GM18520 (cell line): ENCODE results near the gene SLC29A4.

Source experiments
- ATAC-seq: cut with Tn5 transposase; IDR thresholded peaks from one replicate; pipeline ENCODE4 v1.9.1; 2021; ENCODE audit not compliant: unreplicated experiment

SLC29A4 gene

DNA sequence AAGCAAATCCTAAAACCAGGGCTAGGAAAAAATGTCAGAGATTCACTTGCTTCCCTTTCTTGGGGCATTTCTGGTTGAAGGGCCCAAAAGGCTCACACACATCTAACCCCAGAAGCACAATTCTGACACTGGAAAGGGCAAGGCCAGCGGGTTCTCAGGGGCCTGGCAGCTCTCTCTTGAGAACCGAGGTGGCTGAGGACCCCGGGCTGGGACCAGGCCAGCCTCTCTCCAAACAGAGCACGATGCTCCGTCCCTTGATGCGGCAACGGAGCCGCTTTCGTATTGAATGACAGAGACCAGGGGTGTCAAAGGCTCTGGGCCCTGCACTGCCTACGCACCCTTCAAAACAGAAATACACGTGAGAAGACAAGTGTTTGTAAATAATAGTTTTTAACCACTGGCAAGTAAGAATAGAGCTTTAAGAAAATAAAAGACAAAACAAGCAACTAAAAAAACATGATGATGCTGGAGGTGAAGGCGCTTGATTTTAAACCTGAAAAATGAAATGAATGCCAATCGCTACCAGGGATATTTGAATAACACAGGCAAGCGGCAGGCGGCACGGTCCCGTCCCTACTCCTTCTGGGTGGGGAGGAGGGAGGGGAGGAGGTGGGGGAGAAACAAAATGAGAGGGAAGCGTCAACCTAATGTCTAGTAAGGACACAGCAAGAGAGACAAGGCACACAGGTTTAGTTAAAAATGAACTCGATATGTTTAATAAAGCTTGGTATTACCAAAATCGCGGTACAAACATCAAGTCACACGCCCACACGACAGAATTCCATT, 68.0 kb downstream of the SLC29A4 start:
- no peak for ATAC-seq

DNA sequence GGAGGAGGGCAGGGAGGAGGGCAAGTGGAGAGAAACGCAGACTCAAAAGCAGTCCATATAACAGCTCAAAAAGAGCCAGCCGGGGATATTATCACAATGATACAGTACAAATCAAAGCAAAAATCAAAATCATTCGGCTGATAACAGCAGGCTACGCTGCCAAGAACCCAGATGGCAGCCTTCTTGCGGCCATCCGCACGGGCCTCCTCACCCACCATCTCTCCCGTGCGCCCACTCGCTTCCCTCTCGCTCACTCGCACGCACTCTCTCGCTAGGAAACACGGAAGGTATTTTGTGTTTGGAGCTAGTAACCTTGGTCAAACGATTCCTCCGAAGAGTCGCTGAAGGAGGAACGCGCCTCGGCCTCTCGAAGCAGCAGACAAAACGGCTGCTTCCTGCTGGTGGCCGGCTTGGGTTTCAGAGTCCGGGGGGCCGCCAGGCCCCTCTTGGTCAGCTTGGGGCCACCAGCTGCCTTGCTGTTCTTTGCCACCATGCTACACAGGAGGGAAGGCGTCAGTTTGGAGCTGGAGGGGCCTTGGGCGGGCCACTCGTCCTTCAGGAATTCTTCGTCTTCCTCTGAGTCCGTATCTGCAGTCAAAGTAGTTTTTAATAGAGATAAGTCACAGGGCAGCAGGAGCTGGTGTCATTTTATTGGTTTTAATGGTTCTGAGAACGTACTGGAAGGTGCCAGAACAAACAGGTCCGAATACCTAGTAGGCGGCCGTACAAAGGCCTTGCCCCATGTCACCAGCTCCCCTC, 68.9 kb downstream of the SLC29A4 start:
- ATAC-seq, result no peak

DNA sequence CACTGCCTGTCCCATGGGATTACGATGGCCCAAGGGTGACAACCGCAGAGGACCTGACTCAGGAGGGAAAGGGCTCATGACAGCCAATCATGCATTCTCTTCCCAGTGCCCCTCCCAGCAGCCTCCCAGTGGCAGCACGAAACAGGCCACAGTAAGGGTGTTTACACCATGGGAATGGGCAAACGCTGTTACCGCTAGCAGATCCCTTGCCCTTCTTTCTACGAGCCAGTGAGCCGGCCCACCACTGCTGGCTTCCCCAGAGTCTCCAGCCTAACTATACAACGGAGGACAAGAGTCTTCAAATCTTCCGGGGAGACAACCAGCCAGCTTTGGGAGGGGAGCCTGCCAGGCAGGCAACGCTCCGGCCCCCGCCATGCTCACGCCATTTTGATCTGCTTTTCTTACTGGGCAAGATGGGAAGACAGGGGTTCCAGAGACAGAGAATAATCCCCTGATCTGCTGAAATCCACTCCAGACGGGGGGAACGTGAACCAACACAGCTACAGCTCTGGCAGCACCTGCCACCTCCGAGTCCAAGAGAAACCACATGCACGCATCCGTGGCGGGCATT, 69.8 kb downstream of the SLC29A4 start:
- ATAC-seq, result no peak

DNA sequence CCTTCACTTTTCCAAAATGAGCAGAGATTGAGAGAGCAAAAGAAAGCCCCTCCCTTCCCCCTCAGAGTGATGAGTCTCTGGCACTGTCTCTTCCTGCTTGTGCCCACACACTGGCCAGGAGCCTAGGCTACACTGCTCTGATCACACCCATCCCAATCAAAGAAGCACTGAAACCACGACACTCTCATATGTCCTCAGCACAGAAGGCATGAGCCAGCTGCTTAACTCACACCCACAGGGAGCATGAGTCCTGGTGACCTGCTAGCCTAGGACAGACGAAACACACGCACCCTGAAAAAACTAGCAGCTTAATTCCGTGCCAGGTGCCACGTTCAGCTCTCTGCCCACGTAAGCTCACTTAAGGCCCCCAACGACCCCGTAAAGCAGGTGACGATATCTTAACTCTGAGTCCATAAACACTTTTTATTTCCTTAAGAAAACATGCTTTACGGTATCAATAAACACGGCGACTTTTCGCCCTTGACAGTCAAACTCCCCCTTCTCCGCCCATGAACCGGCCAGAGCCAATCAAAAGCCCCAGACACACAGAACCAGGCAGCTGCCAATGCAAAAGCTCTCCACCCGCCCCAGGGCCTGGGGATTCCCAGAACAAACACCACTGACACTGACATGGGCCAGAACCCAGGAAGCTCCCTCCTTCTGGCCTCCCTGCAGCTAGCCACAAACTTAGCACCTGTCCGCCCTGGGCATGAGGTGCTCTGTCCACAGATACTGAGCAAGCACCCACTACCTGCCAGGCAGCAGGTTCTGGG, 71.9 kb downstream of the SLC29A4 start:
- no peak for ATAC-seq
